Endothelial cell (in vitro differentiated cells): Measurements from ENCODE around the gene WRNIP1. TPM values are rescaled to one million over a fixed set of nuclear protein-coding genes. Genes with fewer than 3 reads are reported as not detected.

Source experiments
- DNase-seq: peaks from one replicate; pipeline ENCODE4 v3.0.0; 2021; ENCODE audit warnings: low spot score
- H3K27ac Mint-ChIP-seq: one replicate; pipeline ENCODE4 v1.8.0; 2021; ENCODE audit warnings: mixed read lengths, inconsistent platforms; ENCODE audit not compliant: unreplicated experiment
- H3K27me3 Mint-ChIP-seq: one replicate; pipeline ENCODE4 v1.8.0; 2021; ENCODE audit warnings: mild to moderate bottlenecking, moderate library complexity, mixed read lengths, inconsistent platforms; ENCODE audit not compliant: unreplicated experiment
- H3K36me3 Mint-ChIP-seq: one replicate; pipeline ENCODE4 v1.8.0; 2021; ENCODE audit warnings: mild to moderate bottlenecking, low read depth, mixed read lengths, inconsistent platforms; ENCODE audit not compliant: unreplicated experiment
- H3K4me1 Mint-ChIP-seq: one replicate; pipeline ENCODE4 v1.8.0; 2021; ENCODE audit warnings: mild to moderate bottlenecking, mixed read lengths, inconsistent platforms; ENCODE audit not compliant: unreplicated experiment
- H3K4me3 Mint-ChIP-seq: one replicate; pipeline ENCODE4 v1.8.0; 2021; ENCODE audit warnings: mild to moderate bottlenecking, mixed read lengths, inconsistent platforms; ENCODE audit not compliant: unreplicated experiment
- H3K9me3 Mint-ChIP-seq: one replicate; pipeline ENCODE4 v1.8.0; 2021; ENCODE audit warnings: mixed read lengths, inconsistent platforms; ENCODE audit not compliant: unreplicated experiment
- CTCF ChIP-seq: fragments of 200-600 bp; sonication (generic); IDR thresholded peaks from one replicate; pipeline ENCODE4 v1.5.0; 2021; ENCODE audit warnings: antibody characterized with exemption; ENCODE audit not compliant: unreplicated experiment
- total RNA-seq: library from RNA; stranded (reverse); fragmentation: NEBNext Ultra II Directional; extraction: Animal tissue kit (Norgen Biotek cat#: 25700); gene quantifications from one replicate; pipeline ENCODE4 v1.2.1, GENCODE V29; 2021; ENCODE audit not compliant: unreplicated experiment

Gene WRNIP1
- total RNA-seq, 1 donor from 2014 or later = 48.6 TPM

- no peaks in the 10 kb centered on the region for H3K9me3 Mint-ChIP-seq
- TF ChIP-seq CTCF = no peak
- H3K36me3 Mint-ChIP-seq = no peaks in the 10 kb centered on the region
- no peaks in the 10 kb centered on the region for H3K27me3 Mint-ChIP-seq
- no peak overlapping the region for H3K4me3 Mint-ChIP-seq
- H3K4me1 Mint-ChIP-seq = no peaks in the 10 kb centered on the region
- no peak overlapping the region for H3K27ac Mint-ChIP-seq
- DNase-seq = no peak
These were observed 46.1 kb upstream of the WRNIP1 start for GRCh38 chr6:2719093-2719455.

- Mint-ChIP-seq H3K9me3 (no peaks in the 10 kb centered on the region), H3K27me3 (peaks cover 1% of the 10 kb centered on the region), H3K27ac (no peak overlapping the region), H3K36me3 (no peaks in the 10 kb centered on the region), H3K4me1 (no peaks in the 10 kb centered on the region), H3K4me3 (no peak overlapping the region)
- TF ChIP-seq CTCF = no peak
- DNase-seq = no peak
These were observed 44.0 kb upstream of the WRNIP1 start for GRCh38 chr6:2721219-2721618.

- H3K4me3 Mint-ChIP-seq = no peak overlapping the region
- H3K27me3 Mint-ChIP-seq = peaks cover 3% of the 10 kb centered on the region
- no peak overlapping the region for H3K27ac Mint-ChIP-seq
- TF ChIP-seq CTCF = no peak
- DNase-seq = no peak
- no peaks in the 10 kb centered on the region for H3K36me3 Mint-ChIP-seq
- H3K4me1 Mint-ChIP-seq = peaks cover 3% of the 10 kb centered on the region
- H3K9me3 Mint-ChIP-seq = no peaks in the 10 kb centered on the region
These were observed 39.7 kb upstream of the WRNIP1 start for GRCh38 chr6:2725364-2725988.

GRCh38 chr6:2725999-2726567 is 39.1 kb upstream of the WRNIP1 start:
- no peak for DNase-seq
- TF ChIP-seq CTCF = no peak
- H3K4me3 Mint-ChIP-seq = no peak overlapping the region
- peaks cover 3% of the 10 kb centered on the region for H3K27me3 Mint-ChIP-seq
- no peak overlapping the region for H3K27ac Mint-ChIP-seq
- no peaks in the 10 kb centered on the region for H3K36me3 Mint-ChIP-seq
- peaks cover 3% of the 10 kb centered on the region for H3K4me1 Mint-ChIP-seq
- no peaks in the 10 kb centered on the region for H3K9me3 Mint-ChIP-seq

GRCh38 chr6:2729921-2730320 is 35.3 kb upstream of the WRNIP1 start:
- peaks cover 3% of the 10 kb centered on the region for H3K27me3 Mint-ChIP-seq
- H3K27ac Mint-ChIP-seq = no peak overlapping the region
- peaks cover 3% of the 10 kb centered on the region for H3K4me1 Mint-ChIP-seq
- no peaks in the 10 kb centered on the region for H3K9me3 Mint-ChIP-seq
- H3K36me3 Mint-ChIP-seq = no peaks in the 10 kb centered on the region
- no peak for TF ChIP-seq CTCF
- H3K4me3 Mint-ChIP-seq = no peak overlapping the region
- no peak for DNase-seq
